A549 (cell line): ENCODE measurements around the gene QPRT. TPM values are rescaled to one million over a fixed set of nuclear protein-coding genes. Genes with fewer than 3 reads are reported as not detected.
"Not testable (repeated sequence)": the region's sequence is repeated elsewhere in the genome, so short reads cannot be mapped to it uniquely, and the experiment has no call there.

Experiments used
- ATAC-seq, 2 experiments: fragments of 200-7000 bp in 1 of 2; fragments of >200 bp in 1 of 2; cut with Nextera tagmentation in 1 of 2; cut with Tn5 transposase in 1 of 2; 3 replicates each; pipeline versions ENCODE4 v1.8.0 to v1.9.1; 2018 to 2020; ENCODE audit warnings: mild to moderate bottlenecking in 1 of 2, moderate library complexity in 1 of 2
- CTCF ChIA-PET: fragments of 300-600 bp; sonication (Branson Sonifier 250); formaldehyde crosslinking; extraction: SDS; loops from one replicate; lab custom pipeline; 2021; ENCODE audit warnings: antibody characterized with exemption, inconsistent platforms; lab: Yijun Ruan, JAX
- POLR2A ChIA-PET: fragments of 350-600 bp; formaldehyde crosslinking; extraction: SDS; loops from one replicate; lab custom pipeline; 2021; ENCODE audit warnings: antibody characterized with exemption, inconsistent platforms; lab: Yijun Ruan, JAX
- DNase-seq, 2 experiments: peaks; one replicate each; pipeline versions ENCODE4 v3.0.0 to v3.0.0-alpha.2; 2011 to 2016; ENCODE audit warnings: low read depth in 1 of 2, low spot score in 1 of 2
- FAIRE-seq: peaks from 2 replicates; lab custom pipeline; 2011; peaks lifted over from hg19 to GRCh38; lab: Jason Lieb, UNC
- H3K27ac ChIP-seq, 2 experiments: fragments of >200 bp; sonication (Bioruptor Twin); formaldehyde crosslinking; 3 replicates each; pipeline ENCODE4 v1.5.1; 2016 to 2017
- H3K4me1 ChIP-seq: fragments of >200 bp; sonication (Bioruptor Twin); formaldehyde crosslinking; 3 replicates; pipeline ENCODE4 v1.6.1; 2016
- H3K4me2 ChIP-seq: fragments of >200 bp; sonication (Bioruptor Twin); formaldehyde crosslinking; 3 replicates; pipeline ENCODE4 v1.6.1; 2016
- H3K4me3 ChIP-seq: fragments of >200 bp; sonication (Bioruptor Twin); formaldehyde crosslinking; 3 replicates; pipeline ENCODE4 v1.5.1; 2016
- H3K9me3 ChIP-seq: fragments of >200 bp; sonication (Bioruptor Twin); formaldehyde crosslinking; 3 replicates; pipeline ENCODE4 v1.6.1; 2016
- ATOH8 ChIP-seq: fragments of 250-450 bp; sonication (Bioruptor Pico); IDR thresholded peaks from 2 replicates; pipeline ENCODE4 v1.5.0; 2020; ENCODE audit warnings: low read depth, mild to moderate bottlenecking, moderate library complexity
- BHLHE40 ChIP-seq: IDR thresholded peaks from 2 replicates; pipeline ENCODE4 v1.6.1; 2012; ENCODE audit warnings: low read depth, low read length, inconsistent platforms
- CBX8 ChIP-seq: fragments of 200-600 bp; sonication (generic); IDR thresholded peaks from 2 replicates; pipeline ENCODE4 v1.6.1; 2016
- CEBPB ChIP-seq, 2 experiments: fragments of >200 bp in 1 of 2; sonication (Bioruptor Twin) in 1 of 2; formaldehyde crosslinking in 1 of 2; IDR thresholded peaks; 2 replicates each; pipeline ENCODE4 v1.6.1; 2012 to 2016
- CHD2 ChIP-seq: fragments of 150-350 bp; IDR thresholded peaks from 2 replicates; pipeline ENCODE4 v1.6.1; 2014; ENCODE audit warnings: low read length; ENCODE audit not compliant: partially characterized antibody
- CHD4 ChIP-seq: fragments of 200-600 bp; sonication (generic); IDR thresholded peaks from 2 replicates; pipeline ENCODE4 v1.6.1; 2016; ENCODE audit warnings: antibody characterized with exemption, mild to moderate bottlenecking, borderline replicate concordance
- FOSL2 ChIP-seq, 2 experiments: fragments of 450-650 bp in 1 of 2; fragments of >200 bp in 1 of 2; sonication (Bioruptor Twin) in 1 of 2; formaldehyde crosslinking; IDR thresholded peaks; 2 replicates each; pipeline versions ENCODE4 v1.5.0 to v1.6.1; 2016 to 2020; ENCODE audit warnings: mild to moderate bottlenecking in 1 of 2, moderate library complexity in 1 of 2
- FOXS1 ChIP-seq: fragments of 250-450 bp; sonication (Bioruptor Pico); IDR thresholded peaks from 2 replicates; pipeline ENCODE4 v1.5.0; 2020; ENCODE audit warnings: mild to moderate bottlenecking, moderate library complexity
- HDAC2 ChIP-seq: fragments of 200-600 bp; sonication (generic); IDR thresholded peaks from 2 replicates; pipeline ENCODE4 v1.6.1; 2016
- HEYL ChIP-seq: fragments of 250-450 bp; sonication (Bioruptor Pico); IDR thresholded peaks from 2 replicates; pipeline ENCODE4 v1.8.0; 2021; ENCODE audit warnings: mild to moderate bottlenecking, moderate library complexity
- HOXA7 ChIP-seq: fragments of 250-450 bp; sonication (Bioruptor Pico); IDR thresholded peaks from 2 replicates; pipeline ENCODE4 v1.5.0; 2020; ENCODE audit warnings: mild to moderate bottlenecking, moderate library complexity
- HOXB13 ChIP-seq: fragments of 250-450 bp; sonication (Bioruptor Pico); IDR thresholded peaks from 2 replicates; pipeline ENCODE4 v1.5.0; 2020; ENCODE audit warnings: low read depth, mild to moderate bottlenecking, moderate library complexity
- HOXB5 ChIP-seq: fragments of 250-450 bp; sonication (Bioruptor Pico); IDR thresholded peaks from 2 replicates; pipeline ENCODE4 v1.5.0; 2020; ENCODE audit warnings: mild to moderate bottlenecking, moderate library complexity
- JUN ChIP-seq, 2 experiments: fragments of >200 bp; sonication (Bioruptor Twin); formaldehyde crosslinking; IDR thresholded peaks; 2 replicates in 1 of 2; 3 replicates in 1 of 2; pipeline ENCODE4 v1.6.1; 2016 to 2017
- JUNB ChIP-seq: fragments of >200 bp; sonication (Bioruptor Twin); formaldehyde crosslinking; IDR thresholded peaks from 2 replicates; pipeline ENCODE4 v1.6.1; 2016
- KDM1A ChIP-seq: fragments of 200-600 bp; sonication (generic); IDR thresholded peaks from 2 replicates; pipeline ENCODE4 v1.6.1; 2016; ENCODE audit warnings: low read depth, mild to moderate bottlenecking
- KDM5A ChIP-seq: fragments of 200-600 bp; sonication (generic); IDR thresholded peaks from 2 replicates; pipeline ENCODE4 v1.6.1; 2016; ENCODE audit warnings: antibody characterized with exemption, mild to moderate bottlenecking
- MAFK ChIP-seq: fragments of 450-650 bp; IDR thresholded peaks from 2 replicates; pipeline ENCODE4 v1.6.1; 2014; ENCODE audit not compliant: partially characterized antibody
- NFE2L2 ChIP-seq: fragments of 150-350 bp; conservative IDR thresholded peaks from 2 replicates; pipeline ENCODE4 v1.6.1; 2014; ENCODE audit warnings: low read length
- NPAS2 ChIP-seq: fragments of 250-450 bp; sonication (Bioruptor Pico); IDR thresholded peaks from 2 replicates; pipeline ENCODE4 v1.8.0; 2022; ENCODE audit warnings: mild to moderate bottlenecking, moderate library complexity, borderline replicate concordance
- NR3C1 ChIP-seq: fragments of >200 bp; sonication (Bioruptor Twin); formaldehyde crosslinking; IDR thresholded peaks from 3 replicates; pipeline ENCODE4 v1.6.1; 2017
- POLR2A ChIP-seq: IDR thresholded peaks from 2 replicates; pipeline ENCODE4 v1.6.1; 2012; ENCODE audit warnings: mild to moderate bottlenecking, low read length
- POLR2AphosphoS2 ChIP-seq: conservative IDR thresholded peaks from 2 replicates; pipeline ENCODE4 v1.6.1; 2012; ENCODE audit warnings: low read length, improper control_type of control experiment, inconsistent platforms
- RAD21 ChIP-seq, 2 experiments: fragments of >200 bp in 1 of 2; sonication (Bioruptor Twin) in 1 of 2; formaldehyde crosslinking in 1 of 2; IDR thresholded peaks in 1 of 2; conservative IDR thresholded peaks in 1 of 2; 2 replicates in 1 of 2; 3 replicates in 1 of 2; pipeline ENCODE4 v1.6.1; 2012 to 2018; ENCODE audit warnings: inconsistent platforms in 1 of 2
- RCOR1 ChIP-seq: fragments of 150-350 bp; IDR thresholded peaks from 2 replicates; pipeline ENCODE4 v1.6.1; 2014; ENCODE audit warnings: antibody characterized with exemption, low read length, low read depth
- RFX5 ChIP-seq: fragments of 450-650 bp; IDR thresholded peaks from 2 replicates; pipeline ENCODE4 v1.7.1; 2014; ENCODE audit warnings: antibody characterized with exemption, mild to moderate bottlenecking, moderate library complexity
- SREBF2 ChIP-seq: fragments of 450-650 bp; IDR thresholded peaks from 2 replicates; pipeline ENCODE4 v1.6.1; 2014; ENCODE audit warnings: mild to moderate bottlenecking, moderate library complexity
- TFCP2L1 ChIP-seq: fragments of 250-450 bp; sonication (Bioruptor Pico); IDR thresholded peaks from 2 replicates; pipeline ENCODE4 v1.5.0; 2021; ENCODE audit warnings: mild to moderate bottlenecking
- USF2 ChIP-seq: fragments of 450-650 bp; IDR thresholded peaks from 2 replicates; pipeline ENCODE4 v1.6.1; 2014; ENCODE audit warnings: antibody characterized with exemption
- ZFP36 ChIP-seq: fragments of 450-650 bp; IDR thresholded peaks from 2 replicates; pipeline ENCODE4 v1.6.1; 2014; ENCODE audit warnings: borderline replicate concordance; ENCODE audit not compliant: partially characterized antibody
- ZNF302 ChIP-seq: fragments of 250-450 bp; sonication (Bioruptor Pico); IDR thresholded peaks from 2 replicates; pipeline ENCODE4 v1.9.0; 2021; ENCODE audit warnings: inconsistent platforms, mild to moderate bottlenecking, moderate library complexity
- WGBS: methylation state at CpG from one replicate; pipeline ENCODE4 v1.1.6; 2017; ENCODE audit errors: missing lambda C conversion rate; 5-methylcytosine and 5-hydroxymethylcytosine counted together
- polyA plus RNA-seq, 4 experiments: library from polyadenylated mRNA; depleted of rRNA in 3 of 4; stranded (reverse); fragments of >200 nt; fragmentation: RNase III in 1 of 4; extraction: RNeasy Plus Mini Kit Qiagen cat#74134 plus additional on column Dnase treatment in 1 of 4; gene quantifications; 2 replicates in 3 of 4; 3 replicates in 1 of 4; pipeline ENCODE4 v1.2.3, GENCODE V29; 2011 to 2017
- TF ChIP-seq, protein P1 (sequence below): fragments of 200-600 bp; sonication (generic); IDR thresholded peaks from 2 replicates; pipeline ENCODE4 v1.6.1; 2016; ENCODE audit warnings: antibody characterized with exemption, mild to moderate bottlenecking, moderate library complexity

Gene QPRT
- polyA plus RNA-seq, 2 of the 4 experiments (the other 2 are of a cell fraction), result 1.7 to 2.1 TPM

GRCh38 chr16:29664091-29664921 is 14.7 kb upstream of the QPRT start:
- Histone ChIP-seq H3K4me1 (no peaks in the 10 kb centered on the region), H3K9me3 (no peaks in the 10 kb centered on the region), H3K27ac (no peak overlapping the region), H3K4me3 (no peak overlapping the region), H3K4me2 (no peak overlapping the region)
- ChIA-PET CTCF (no interaction called here), POLR2A (no interaction called here)
- ATAC-seq (no peak), FAIRE-seq (no peak), DNase-seq (no peak)
- 86% methylated on average over 25 of the region's 35 CpGs for WGBS
- TF ChIP-seq KDM1A (no peak), HDAC2 (no peak), POLR2A (no peak), ZFP36 (no peak), NPAS2 (CRISPR knock-in tag) (no peak), CHD4 (no peak), HOXB5 (CRISPR knock-in tag) (no peak), FOSL2 (IDR thresholded peaks at IDR 0.05) (no peak), FOSL2 (CRISPR knock-in tag; IDR thresholded peaks at IDR 0.05) (no peak), KDM5A (no peak), JUN (IDR thresholded peaks at IDR 0.05) (no peak), POLR2AphosphoS2 (no peak), NR3C1 (no peak), HOXA7 (no peak), CBX8 (no peak), ZNF302 (CRISPR knock-in tag) (no peak), NFE2L2 (no peak), CHD2 (no peak), HOXB13 (CRISPR knock-in tag) (no peak)

- ATAC-seq (peak in 1 of 2 experiments; percentile 19; a peak in 1 of 6 replicates), FAIRE-seq (no peak)
- WGBS, result 68% methylated on average over 15 of the region's 15 CpGs
Observed at GRCh38 chr16:29665294-29666077, 13.5 kb upstream of the QPRT start.

GRCh38 chr16:29667322-29667610 is 11.7 kb upstream of the QPRT start:
- 80% methylated on average over 6 of the region's 6 CpGs for WGBS

More at GRCh38 chr16:29665294-29666077, 13.5 kb upstream of the QPRT start:
- POLR2A ChIA-PET, result no interaction called here
- CTCF ChIA-PET, result interaction anchor here (1.2 kb wide), 1 partner anchor 9 kb away, joined by 3 read pairs; no protein-coding TSS in a partner anchor
- Histone ChIP-seq H3K9me3 (no peaks in the 10 kb centered on the region), H3K4me1 (no peaks in the 10 kb centered on the region), H3K4me3 (no peak overlapping the region), H3K4me2 (no peak overlapping the region), H3K27ac (no peak overlapping the region)
- no peak for DNase-seq
- TF ChIP-seq NFE2L2, result no peak
- TF ChIP-seq RAD21 (conservative IDR thresholded peaks at IDR 0.05 in 1 of 2, IDR thresholded peaks at IDR 0.05 in 1 of 2), result no peak
- TF ChIP-seq POLR2A, result no peak
- no peak for TF ChIP-seq USF2
- TF ChIP-seq RCOR1, result no peak
- TF ChIP-seq CHD2, result no peak
- no peak for TF ChIP-seq SREBF2
- TF ChIP-seq, protein P1, sequence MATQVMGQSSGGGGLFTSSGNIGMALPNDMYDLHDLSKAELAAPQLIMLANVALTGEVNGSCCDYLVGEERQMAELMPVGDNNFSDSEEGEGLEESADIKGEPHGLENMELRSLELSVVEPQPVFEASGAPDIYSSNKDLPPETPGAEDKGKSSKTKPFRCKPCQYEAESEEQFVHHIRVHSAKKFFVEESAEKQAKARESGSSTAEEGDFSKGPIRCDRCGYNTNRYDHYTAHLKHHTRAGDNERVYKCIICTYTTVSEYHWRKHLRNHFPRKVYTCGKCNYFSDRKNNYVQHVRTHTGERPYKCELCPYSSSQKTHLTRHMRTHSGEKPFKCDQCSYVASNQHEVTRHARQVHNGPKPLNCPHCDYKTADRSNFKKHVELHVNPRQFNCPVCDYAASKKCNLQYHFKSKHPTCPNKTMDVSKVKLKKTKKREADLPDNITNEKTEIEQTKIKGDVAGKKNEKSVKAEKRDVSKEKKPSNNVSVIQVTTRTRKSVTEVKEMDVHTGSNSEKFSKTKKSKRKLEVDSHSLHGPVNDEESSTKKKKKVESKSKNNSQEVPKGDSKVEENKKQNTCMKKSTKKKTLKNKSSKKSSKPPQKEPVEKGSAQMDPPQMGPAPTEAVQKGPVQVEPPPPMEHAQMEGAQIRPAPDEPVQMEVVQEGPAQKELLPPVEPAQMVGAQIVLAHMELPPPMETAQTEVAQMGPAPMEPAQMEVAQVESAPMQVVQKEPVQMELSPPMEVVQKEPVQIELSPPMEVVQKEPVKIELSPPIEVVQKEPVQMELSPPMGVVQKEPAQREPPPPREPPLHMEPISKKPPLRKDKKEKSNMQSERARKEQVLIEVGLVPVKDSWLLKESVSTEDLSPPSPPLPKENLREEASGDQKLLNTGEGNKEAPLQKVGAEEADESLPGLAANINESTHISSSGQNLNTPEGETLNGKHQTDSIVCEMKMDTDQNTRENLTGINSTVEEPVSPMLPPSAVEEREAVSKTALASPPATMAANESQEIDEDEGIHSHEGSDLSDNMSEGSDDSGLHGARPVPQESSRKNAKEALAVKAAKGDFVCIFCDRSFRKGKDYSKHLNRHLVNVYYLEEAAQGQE, result no peak
- TF ChIP-seq NPAS2 (CRISPR knock-in tag), result no peak
- TF ChIP-seq ATOH8 (CRISPR knock-in tag), result no peak
- TF ChIP-seq MAFK, result no peak
- TF ChIP-seq RFX5, result no peak
- TF ChIP-seq HEYL, result no peak
- no peak for TF ChIP-seq TFCP2L1 (CRISPR knock-in tag)
- TF ChIP-seq BHLHE40, result no peak
- TF ChIP-seq CEBPB (IDR thresholded peaks at IDR 0.05), result no peak
- TF ChIP-seq FOXS1, result no peak
- no peak for TF ChIP-seq JUNB
- no peak for TF ChIP-seq HOXB5 (CRISPR knock-in tag)

More at GRCh38 chr16:29667322-29667610, 11.7 kb upstream of the QPRT start:
- H3K9me3 ChIP-seq, FAIRE-seq, ATAC-seq, H3K4me1 ChIP-seq, H3K27ac ChIP-seq, DNase-seq, H3K4me3 ChIP-seq, POLR2A ChIA-PET, H3K4me2 ChIP-seq: not testable (repeated sequence)
- CTCF ChIA-PET, result interaction anchor here (1.0 kb wide), 1 partner anchor 20 kb away, joined by 3 read pairs; no protein-coding TSS in a partner anchor
